GM10266 (cell line): ENCODE results near the gene ANGEL1.

Experiments used
- DNase-seq: peaks from one replicate; pipeline ENCODE4 v3.0.0; 2012; ENCODE audit errors: extremely low spot score
- TF ChIP-seq, protein P1 (sequence below): IDR thresholded peaks from 2 replicates; pipeline ENCODE4 v1.5.1; 2012; ENCODE audit warnings: mild to moderate bottlenecking, low read depth; ENCODE audit not compliant: control insufficient read depth, insufficient read depth; ENCODE audit errors: missing control alignments

Gene ANGEL1

DNA sequence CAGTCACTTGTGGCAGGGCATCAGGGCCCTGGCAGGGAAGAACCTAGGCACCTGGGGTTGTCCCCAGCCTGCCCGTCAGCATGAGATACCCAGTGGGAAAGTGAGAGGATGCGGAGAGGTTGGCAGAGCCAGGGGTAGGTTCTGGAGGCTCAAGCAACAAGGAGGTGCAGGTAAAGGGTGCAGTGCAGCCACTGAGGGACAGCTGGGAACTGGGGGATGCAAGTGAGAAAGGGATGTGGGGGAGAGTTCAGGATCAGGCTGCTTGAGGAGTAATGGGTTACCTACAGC lies 32.7 kb downstream of the ANGEL1 start:
- DNase-seq, result no peak
- TF ChIP-seq, protein P1, sequence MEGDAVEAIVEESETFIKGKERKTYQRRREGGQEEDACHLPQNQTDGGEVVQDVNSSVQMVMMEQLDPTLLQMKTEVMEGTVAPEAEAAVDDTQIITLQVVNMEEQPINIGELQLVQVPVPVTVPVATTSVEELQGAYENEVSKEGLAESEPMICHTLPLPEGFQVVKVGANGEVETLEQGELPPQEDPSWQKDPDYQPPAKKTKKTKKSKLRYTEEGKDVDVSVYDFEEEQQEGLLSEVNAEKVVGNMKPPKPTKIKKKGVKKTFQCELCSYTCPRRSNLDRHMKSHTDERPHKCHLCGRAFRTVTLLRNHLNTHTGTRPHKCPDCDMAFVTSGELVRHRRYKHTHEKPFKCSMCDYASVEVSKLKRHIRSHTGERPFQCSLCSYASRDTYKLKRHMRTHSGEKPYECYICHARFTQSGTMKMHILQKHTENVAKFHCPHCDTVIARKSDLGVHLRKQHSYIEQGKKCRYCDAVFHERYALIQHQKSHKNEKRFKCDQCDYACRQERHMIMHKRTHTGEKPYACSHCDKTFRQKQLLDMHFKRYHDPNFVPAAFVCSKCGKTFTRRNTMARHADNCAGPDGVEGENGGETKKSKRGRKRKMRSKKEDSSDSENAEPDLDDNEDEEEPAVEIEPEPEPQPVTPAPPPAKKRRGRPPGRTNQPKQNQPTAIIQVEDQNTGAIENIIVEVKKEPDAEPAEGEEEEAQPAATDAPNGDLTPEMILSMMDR, result no peak

GRCh38 chr14:76779221-76780057 lies 33.2 kb downstream of the ANGEL1 start:
- DNase-seq, result no peak
- TF ChIP-seq, protein P1, result no peak

DNA sequence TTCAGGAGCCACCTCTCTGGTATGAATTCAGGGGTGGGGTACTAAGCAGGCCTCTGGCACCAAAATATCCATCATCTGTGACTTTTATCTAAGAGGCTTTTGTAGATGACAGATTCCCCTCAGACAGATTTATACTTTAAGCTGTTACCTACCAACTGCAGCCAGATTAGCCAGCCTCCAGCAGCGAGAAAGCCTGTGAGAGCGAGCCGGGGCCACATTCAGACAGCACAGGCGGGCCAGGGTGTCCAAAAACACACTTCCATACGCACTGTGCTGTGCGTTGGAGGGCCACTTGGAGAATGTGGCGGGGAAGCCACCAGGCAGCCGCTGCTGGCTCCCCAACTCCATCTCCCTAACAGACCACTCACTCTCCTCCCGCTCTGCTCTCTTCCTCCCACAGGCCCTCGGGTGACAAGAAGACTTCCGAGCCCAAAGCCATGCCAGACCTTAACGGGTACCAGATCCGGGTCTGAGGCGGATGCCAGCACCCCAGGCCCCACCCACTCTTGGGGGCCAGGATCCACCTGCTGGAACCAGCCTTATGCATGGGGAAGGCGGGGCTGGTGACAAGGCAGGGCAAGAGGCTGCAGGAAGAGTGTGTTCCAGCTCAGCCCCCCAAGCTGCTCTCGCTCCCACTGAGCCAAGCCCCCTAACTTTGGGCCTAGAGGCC lies 34.0 kb downstream of the ANGEL1 start:
- TF ChIP-seq, protein P1, result no peak
- DNase-seq, result no peak

DNA sequence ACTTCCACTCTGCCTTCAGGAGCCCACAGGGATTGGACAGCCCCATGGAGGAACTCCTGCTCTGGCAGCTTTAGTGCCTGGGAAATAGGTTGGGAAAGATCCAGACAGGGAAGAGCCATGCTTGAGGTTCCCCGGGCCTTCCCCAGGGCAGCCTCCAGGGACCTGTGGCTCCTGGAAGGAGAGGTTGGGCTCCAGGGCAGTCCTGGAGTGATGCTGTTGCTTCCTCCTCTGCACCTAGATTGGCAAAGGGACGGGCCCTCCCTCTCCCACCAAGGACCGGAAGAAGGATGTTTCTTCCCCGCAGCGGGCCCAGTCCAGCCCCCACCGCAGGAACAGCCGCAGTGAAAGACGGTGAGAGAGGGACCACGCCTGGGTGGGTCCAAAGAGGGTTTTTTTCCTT lies 35.0 kb downstream of the ANGEL1 start:
- TF ChIP-seq, protein P1, result no peak
- DNase-seq, result no peak

DNA sequence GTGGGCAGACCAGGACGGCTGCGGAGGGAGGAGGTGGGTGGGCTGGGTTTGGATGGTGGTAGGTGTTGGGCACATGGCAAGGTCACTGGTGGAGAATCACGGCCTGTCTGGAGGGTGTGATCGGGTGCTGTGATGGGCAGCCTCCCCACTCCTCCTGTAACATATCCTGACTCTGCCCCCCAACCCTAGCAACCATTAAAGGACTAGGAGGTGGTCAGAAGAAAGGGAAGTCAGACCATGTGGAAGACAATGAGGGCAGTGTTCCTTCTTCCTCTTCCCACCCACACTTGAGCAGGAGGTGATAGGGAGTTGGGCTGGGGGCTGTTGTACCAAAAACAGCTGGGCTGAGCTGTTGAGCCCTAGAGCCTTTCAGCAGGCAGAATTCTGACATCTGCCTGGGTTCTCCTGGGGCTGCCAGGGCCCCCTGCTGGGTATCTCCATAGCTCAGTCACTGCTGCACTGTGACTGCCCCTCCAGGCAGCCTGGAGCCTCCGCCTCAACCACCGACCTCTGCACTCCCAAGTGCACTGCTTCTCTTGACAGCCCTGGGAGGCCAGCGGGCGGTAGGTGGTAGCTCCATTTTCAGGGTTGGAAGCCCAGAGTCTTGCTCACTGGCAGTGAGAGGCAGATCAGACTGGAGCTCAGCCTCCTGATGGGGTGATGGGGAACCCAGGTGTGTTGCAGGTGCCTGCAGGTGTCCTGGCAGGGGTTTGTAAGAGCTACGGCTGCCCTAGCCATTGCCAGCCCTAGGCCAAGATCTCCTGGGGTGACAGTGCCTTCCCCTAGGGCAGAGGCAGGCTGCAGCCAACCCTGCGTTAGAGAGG lies 36.0 kb downstream of the ANGEL1 start:
- DNase-seq, result no peak
- TF ChIP-seq, protein P1, result no peak

DNA sequence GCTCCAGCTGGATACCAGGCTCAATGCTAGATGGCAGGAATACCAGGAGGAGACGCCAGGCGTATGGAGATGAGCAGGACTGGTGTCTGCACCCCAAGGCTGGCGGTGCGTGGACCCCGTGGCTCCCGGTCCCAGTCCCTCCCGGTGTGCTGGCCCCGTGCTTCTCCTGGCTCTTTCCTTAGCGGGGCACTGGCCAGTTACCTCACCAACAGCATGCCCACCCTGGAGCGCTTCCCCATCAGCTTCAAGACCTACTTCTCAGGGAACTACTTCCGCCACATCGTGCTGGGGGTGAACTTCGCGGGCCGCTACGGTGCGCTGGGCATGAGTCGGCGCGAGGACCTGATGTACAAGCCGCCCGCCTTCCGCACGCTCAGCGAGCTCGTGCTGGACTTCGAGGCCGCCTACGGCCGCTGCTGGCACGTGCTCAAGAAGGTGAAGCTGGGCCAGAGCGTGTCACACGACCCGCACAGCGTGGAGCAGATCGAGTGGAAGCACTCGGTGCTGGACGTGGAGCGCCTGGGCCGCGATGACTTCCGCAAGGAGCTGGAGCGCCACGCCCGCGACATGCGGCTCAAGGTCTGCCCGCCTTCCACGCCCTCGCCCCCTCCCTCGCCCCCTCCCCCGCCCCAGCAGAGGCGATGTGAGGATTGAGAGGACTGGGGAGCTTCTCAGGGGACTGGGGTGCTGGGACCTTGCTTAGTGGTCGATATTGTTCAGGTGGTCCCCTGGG lies 36.8 kb downstream of the ANGEL1 start:
- TF ChIP-seq, protein P1, result no peak
- DNase-seq, result no peak
